Memory B cell (primary cell): ENCODE measurements around the gene CARHSP1.

Source experiments
- ATAC-seq: fragments of 150-1000 bp; cut with Tn5 transposase; 2 replicates; pipeline ENCODE4 v1.10.0; 2021; ENCODE audit warnings: low read depth, mild to moderate bottlenecking, moderate library complexity
- DNase-seq, 2 donors: peaks; one replicate each; pipeline ENCODE4 v3.0.0; 2022; ENCODE audit warnings: low spot score in 2 of 2
- H3K27ac Mint-ChIP-seq: one replicate; pipeline ENCODE4 v1.8.0; 2022; ENCODE audit warnings: mild to moderate bottlenecking, moderate library complexity, mixed read lengths
- H3K27me3 Mint-ChIP-seq: one replicate; pipeline ENCODE4 v1.8.0; 2022; ENCODE audit warnings: mixed read lengths
- H3K36me3 Mint-ChIP-seq: one replicate; pipeline ENCODE4 v1.8.0; 2022; ENCODE audit warnings: mild to moderate bottlenecking, mixed read lengths
- H3K4me1 Mint-ChIP-seq: one replicate; pipeline ENCODE4 v1.8.0; 2022; ENCODE audit warnings: mixed read lengths
- H3K4me3 Mint-ChIP-seq: one replicate; pipeline ENCODE4 v1.8.0; 2022; ENCODE audit warnings: mild to moderate bottlenecking, moderate library complexity, mixed read lengths
- H3K9me3 Mint-ChIP-seq: one replicate; pipeline ENCODE4 v1.8.0; 2022; ENCODE audit warnings: mixed read lengths

Gene CARHSP1

DNA sequence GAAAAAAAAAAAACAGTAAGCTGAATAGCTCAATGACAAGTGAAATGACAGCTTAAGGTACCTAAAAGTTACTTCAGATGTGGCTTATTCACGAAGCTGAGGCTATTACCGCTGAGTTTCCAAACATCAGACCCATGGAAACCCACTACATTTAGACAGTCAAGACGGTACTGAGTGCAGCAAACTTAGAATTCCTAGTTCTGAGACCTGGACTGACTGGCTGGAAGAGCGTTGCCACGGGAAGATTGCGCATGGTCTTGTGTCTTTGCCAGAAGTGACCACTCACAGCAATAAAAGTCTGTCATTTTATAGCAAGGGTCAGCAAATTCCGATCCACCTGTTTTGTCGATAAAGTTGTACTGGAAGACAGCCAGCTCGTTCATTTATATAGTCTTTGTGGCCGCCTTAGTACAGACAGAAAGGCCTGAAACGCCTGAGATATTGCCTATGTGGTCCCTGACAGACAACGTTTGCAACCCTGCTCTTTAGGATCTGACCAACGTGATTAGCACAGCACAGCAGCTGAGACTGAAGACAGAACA, 32.6 kb upstream of the CARHSP1 start:
- no peak overlapping the region for H3K4me3 Mint-ChIP-seq
- ATAC-seq (no peak), DNase-seq (no peak)
- no peak overlapping the region for H3K27ac Mint-ChIP-seq
- no peaks in the 10 kb centered on the region for H3K27me3 Mint-ChIP-seq
- no peaks in the 10 kb centered on the region for H3K9me3 Mint-ChIP-seq
- peaks cover 40% of the 10 kb centered on the region for H3K36me3 Mint-ChIP-seq
- H3K4me1 Mint-ChIP-seq = no peaks in the 10 kb centered on the region

DNA sequence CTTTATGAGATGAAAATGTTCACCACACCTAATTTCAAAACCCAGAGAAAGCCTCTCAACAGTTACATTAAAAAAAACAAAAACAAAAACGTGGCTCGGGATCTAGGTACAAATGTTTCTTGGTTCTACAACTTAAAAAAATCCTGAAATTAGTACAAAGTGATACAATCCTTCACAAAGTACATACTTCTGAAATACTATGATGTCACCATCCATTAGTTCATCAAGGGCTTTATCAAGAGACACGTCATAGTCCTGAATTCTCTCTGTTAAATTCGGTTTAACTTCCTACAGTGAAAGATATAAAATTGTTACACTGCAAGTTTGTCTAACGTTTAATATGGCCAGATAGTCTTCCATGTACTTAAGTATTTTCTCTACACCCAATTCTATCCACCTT, 31.5 kb upstream of the CARHSP1 start:
- Mint-ChIP-seq H3K4me1 (no peaks in the 10 kb centered on the region), H3K9me3 (no peaks in the 10 kb centered on the region), H3K36me3 (peaks cover 36% of the 10 kb centered on the region), H3K27me3 (no peaks in the 10 kb centered on the region), H3K4me3 (no peak overlapping the region), H3K27ac (no peak overlapping the region)
- ATAC-seq = no peak
- no peak for DNase-seq

DNA sequence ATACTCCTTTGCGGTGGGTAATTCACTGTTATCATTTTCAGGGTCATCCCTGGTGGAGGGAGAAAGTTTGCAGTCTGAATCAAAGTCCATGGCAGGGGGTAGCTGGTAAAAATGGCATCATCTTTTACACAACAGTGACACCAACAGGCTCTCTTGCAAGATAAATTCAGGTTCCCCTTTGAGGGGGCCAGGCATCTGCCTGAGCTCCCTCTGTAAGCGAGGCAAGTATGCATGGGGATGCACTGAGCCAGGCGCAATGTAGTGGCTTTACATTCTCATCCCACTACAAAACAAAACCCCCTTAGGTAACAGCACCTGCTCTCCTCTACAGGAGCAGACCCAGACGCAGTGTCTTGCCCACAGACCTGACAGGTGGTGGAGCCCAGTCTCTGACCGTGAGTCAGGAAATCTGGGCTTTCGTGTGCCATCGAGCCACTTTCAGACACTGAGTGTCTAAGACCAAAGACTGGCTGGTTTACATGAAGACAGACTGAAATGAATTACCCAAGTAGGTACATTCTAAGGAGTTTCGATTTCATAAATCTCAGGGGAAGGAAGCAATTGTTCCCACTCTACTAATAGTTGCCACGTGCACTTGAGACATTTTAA, 31.0 kb upstream of the CARHSP1 start:
- Mint-ChIP-seq H3K27ac (no peak overlapping the region), H3K4me1 (no peaks in the 10 kb centered on the region), H3K9me3 (no peaks in the 10 kb centered on the region), H3K4me3 (no peak overlapping the region), H3K36me3 (peaks cover 38% of the 10 kb centered on the region), H3K27me3 (no peaks in the 10 kb centered on the region)
- DNase-seq = no peak
- ATAC-seq = no peak

DNA sequence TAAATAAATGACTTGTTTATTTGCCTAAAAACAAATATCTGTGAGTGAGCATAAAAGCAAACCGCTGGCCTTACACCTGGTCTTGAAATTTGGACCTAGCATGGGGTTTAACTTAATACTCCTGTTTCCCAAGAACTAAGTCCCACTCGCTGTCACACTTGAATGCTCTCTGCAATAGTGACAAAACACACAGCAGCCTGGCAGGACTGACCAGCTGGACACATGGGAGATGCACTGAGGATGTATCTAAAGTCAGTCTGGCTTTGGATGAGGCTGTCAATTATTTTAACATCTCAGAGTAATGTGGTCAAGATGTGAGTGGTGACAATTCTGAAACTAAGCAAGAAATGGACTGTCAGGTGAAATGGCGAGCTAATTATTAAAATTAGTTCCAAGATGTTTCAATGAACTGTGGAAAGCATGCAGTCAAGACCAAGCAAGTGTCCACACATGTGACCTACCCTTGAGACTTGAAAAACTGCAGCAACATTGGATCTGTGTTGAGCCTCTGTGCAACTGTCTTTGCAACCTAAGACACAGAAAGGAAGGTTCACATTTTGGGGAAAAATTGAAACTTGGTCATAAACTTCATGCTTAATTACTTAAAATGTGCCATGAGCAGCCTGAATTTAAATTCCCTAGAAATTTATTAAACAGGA, 30.0 kb upstream of the CARHSP1 start:
- no peak for ATAC-seq
- Mint-ChIP-seq H3K27me3 (no peaks in the 10 kb centered on the region), H3K4me3 (no peak overlapping the region), H3K27ac (no peak overlapping the region), H3K4me1 (peaks cover 2% of the 10 kb centered on the region), H3K36me3 (peaks cover 40% of the 10 kb centered on the region), H3K9me3 (no peaks in the 10 kb centered on the region)
- DNase-seq = no peak

DNA sequence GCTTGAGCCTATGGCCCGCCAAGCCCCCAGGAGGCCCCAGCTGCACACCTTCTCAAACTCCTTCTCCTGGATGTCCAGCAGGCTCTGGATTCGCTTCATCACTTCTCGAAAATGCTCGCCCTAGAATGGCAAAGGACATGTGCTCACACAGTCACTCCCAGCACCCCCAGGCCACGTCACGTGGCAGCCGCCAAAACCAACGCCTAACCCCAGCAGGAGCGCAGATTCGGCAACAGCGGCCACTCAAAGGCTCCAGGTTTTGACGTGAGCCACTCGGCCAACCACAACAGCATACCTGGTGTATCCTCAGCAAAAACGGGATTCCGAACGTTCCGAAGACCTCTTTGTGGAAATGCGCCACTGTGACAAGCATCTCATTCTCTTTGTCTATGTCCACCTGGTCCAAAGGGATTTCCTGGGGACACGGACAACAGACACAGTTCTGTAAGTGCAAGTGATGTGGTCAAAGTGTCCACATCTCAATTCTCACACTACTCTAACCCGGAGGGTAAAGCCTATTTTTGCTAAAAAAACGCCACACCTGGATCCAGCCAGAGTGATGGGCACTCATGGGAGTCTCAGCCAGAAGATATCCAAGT, 26.0 kb upstream of the CARHSP1 start:
- no peak overlapping the region for H3K4me3 Mint-ChIP-seq

DNA sequence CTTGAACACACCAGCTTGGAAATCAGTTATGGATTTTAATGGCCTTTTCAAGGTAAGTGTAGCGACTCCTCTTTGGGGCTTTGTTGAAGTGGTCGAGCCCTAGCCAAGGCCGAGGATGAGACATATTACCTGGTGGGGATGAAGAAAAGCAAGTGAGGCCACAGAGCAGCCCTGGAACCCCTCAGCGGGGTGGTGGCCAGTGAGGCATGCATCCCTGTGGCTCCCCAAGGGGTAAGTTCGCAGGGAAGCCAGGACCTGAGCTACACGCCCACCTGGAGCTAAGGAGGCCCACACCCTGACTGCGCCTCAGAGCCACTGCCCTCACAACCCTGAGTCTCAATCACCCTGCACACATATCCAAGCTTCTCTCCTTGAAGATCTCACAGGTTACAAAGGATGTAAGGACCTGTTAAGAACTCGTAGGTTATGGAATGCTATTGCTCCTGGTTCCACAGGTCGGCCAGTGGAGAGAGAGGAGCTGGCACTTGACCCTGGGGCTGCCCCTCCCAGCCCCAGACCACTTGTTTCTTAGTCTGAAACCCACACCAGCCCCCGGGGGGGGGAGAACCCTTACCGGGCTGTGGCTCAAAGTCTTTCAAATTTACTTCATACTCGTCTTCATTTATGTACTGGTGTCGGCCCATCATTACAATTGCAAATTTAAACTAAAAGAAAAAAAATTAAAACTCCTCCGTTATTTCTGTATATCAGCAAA, 25.3 kb upstream of the CARHSP1 start:
- Mint-ChIP-seq H3K4me3 (no peak overlapping the region), H3K36me3 (peaks cover 15% of the 10 kb centered on the region), H3K9me3 (no peaks in the 10 kb centered on the region), H3K27me3 (no peaks in the 10 kb centered on the region), H3K27ac (peak overlapping the region; percentile 81), H3K4me1 (peaks cover 20% of the 10 kb centered on the region)
- DNase-seq (no peak), ATAC-seq (no peak)

More for the DNA sequence above, 26.0 kb upstream of the CARHSP1 start:
- DNase-seq (no peak), ATAC-seq (no peak)
- no peaks in the 10 kb centered on the region for H3K27me3 Mint-ChIP-seq
- peak overlapping the region; percentile 81 for H3K27ac Mint-ChIP-seq
- H3K36me3 Mint-ChIP-seq = peaks cover 21% of the 10 kb centered on the region
- no peaks in the 10 kb centered on the region for H3K9me3 Mint-ChIP-seq
- peaks cover 20% of the 10 kb centered on the region for H3K4me1 Mint-ChIP-seq

DNA sequence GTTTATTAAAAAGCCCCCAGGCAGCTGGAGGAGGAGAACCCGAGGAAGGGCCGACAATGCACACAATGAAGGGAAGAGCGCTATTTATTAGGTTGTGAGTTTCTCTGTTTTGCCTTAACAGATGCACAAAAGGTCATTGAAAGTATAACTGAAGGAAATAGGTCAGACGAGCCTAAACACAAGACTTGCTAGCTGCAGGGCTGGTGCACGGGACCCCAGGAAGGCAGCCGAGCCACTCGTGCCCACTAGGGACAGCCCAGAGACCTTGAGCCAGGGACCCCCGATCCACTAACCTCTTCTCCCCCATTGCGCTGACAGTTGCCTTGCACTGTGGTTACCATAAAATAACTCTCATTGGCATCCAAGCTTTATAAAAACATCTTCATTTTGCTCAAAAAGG, 24.6 kb upstream of the CARHSP1 start:
- Mint-ChIP-seq H3K27ac (peak overlapping the region; percentile 46), H3K4me1 (peaks cover 20% of the 10 kb centered on the region), H3K4me3 (no peak overlapping the region), H3K27me3 (no peaks in the 10 kb centered on the region), H3K9me3 (no peaks in the 10 kb centered on the region), H3K36me3 (peaks cover 13% of the 10 kb centered on the region)
- ATAC-seq (no peak), DNase-seq (no peak)

DNA sequence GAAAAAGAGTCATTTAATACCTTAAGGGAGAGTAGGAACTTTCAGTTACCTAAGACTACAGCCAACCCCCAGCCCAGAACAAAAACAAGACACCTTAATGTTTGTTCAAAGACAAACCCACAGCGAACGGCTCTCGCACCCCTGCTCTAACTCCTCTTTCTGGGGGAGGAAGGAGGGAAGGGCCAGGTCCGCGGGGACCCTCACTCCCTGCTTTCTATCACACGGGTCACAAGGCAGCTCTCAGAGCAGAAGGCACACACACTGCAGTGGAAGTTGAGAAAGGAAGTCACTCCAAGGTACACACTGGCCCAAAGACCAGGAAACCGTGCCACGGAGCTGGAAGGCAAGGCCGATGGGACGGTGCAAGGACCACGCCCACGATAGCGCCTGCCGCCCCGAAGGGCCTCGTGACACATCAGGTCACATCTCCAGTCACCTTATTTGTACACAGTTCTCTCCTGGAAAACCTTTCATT, 23.3 kb upstream of the CARHSP1 start:
- no peaks in the 10 kb centered on the region for H3K27me3 Mint-ChIP-seq
- ATAC-seq (no peak), DNase-seq (no peak)
- no peaks in the 10 kb centered on the region for H3K9me3 Mint-ChIP-seq
- peak overlapping the region; percentile 64 for H3K4me3 Mint-ChIP-seq
- H3K4me1 Mint-ChIP-seq = peaks cover 23% of the 10 kb centered on the region
- peak overlapping the region; percentile 95 for H3K27ac Mint-ChIP-seq
- H3K36me3 Mint-ChIP-seq = peaks cover 15% of the 10 kb centered on the region

DNA sequence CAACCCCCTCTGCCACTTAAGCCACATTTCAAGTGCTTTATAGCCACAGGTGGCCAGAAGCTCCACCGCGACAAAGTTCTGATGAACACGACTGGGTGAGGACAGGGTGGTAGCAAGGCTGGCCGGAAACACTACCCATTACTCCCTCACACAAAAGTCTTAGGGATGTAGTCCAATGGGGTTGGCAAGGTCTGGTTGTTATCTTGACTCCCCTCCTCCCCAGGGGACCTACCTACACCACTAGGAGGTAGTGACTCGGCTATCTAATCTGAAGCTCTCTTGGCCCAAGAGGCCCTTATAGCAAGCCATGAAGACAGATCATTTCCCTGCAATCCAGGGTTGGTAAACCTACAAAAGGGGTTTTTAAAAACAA, 21.7 kb upstream of the CARHSP1 start:
- DNase-seq (no peak), ATAC-seq (no peak)
- peaks cover 4% of the 10 kb centered on the region for H3K27me3 Mint-ChIP-seq
- H3K4me1 Mint-ChIP-seq = peaks cover 32% of the 10 kb centered on the region
- no peaks in the 10 kb centered on the region for H3K9me3 Mint-ChIP-seq
- H3K4me3 Mint-ChIP-seq = no peak overlapping the region
- H3K27ac Mint-ChIP-seq = peak overlapping the region; percentile 95
- peaks cover 17% of the 10 kb centered on the region for H3K36me3 Mint-ChIP-seq

DNA sequence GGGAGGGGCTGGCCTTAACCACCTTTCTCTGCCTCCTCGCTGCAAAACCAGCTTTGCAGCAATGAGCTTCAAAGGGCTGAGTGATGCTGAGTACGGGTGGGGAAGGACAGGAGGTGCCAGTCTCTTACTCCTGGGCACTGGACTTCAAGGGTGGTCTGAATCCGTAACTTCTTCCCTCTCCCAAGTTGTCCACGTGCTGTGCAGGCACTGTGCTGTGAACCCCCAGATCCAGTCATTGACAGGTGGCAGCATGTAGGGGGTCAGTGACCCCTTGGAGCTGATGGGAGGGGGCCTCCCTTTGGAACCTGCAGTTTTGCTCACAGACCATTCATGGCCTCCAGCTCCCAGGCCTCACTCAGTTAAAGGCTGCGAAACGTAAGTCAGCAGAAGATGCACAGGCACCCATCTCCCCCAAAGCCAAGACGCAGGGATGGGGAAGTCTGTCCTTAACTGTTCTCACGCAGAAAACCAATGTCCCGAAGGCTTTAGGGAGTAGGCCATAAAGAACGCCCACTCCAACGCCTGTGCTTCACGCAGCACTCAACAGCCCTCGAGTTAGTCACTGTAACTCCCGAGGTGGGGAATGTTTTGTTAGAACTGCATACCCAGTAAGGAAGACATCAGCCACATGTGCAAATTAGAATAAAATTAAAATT, 21.2 kb upstream of the CARHSP1 start:
- no peak overlapping the region for H3K27ac Mint-ChIP-seq
- peaks cover 34% of the 10 kb centered on the region for H3K4me1 Mint-ChIP-seq
- no peak for DNase-seq
- peaks cover 8% of the 10 kb centered on the region for H3K27me3 Mint-ChIP-seq
- ATAC-seq = no peak
- peaks cover 12% of the 10 kb centered on the region for H3K36me3 Mint-ChIP-seq
- H3K9me3 Mint-ChIP-seq = no peaks in the 10 kb centered on the region
- H3K4me3 Mint-ChIP-seq = no peak overlapping the region

DNA sequence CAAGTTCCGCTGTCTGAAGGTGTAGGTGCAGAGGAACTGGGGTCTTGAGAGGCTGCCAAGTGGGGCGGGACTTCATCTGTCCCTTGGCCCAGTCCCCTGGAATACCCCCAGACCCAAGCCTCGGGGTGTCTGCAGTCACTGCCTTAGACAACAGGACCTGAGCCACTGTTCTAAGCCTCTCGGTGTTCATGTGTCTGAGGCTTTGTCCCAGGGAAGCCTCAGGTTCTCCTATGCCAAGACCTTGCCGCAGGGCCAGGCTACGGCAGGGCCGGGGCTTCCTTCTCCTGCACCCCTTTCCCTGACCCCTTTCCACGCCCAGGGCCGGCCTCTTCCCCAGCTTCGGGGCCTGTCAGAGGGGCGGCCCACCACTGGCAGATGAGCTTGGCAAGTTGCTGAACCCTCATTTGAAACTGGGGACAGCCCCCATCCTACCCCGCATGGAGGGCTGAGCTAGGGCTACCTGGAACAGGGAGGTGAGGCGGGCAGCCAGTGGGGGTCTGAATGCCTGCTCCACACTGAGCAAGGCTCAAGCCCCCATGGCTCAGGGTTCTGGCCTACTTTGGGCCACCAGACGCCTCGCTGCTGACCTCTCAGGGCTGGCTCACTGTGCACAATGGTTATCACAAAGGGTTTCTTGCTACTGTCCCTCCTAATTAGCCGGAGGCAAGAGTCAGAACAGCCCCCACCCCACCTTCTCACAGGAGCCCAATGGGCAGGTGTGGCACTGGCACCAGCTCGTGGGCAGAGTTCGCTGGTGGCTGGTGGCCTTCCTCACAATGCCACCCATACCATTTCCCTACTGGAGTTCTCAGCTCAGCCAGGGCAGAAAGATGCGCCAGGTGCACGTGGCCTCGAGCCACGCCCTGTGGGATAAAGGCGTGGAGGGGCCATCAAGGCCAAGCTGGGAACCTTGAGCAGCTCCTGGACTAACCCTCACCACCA, 20.4 kb upstream of the CARHSP1 start:
- Mint-ChIP-seq H3K4me3 (no peak overlapping the region), H3K27ac (no peak overlapping the region), H3K27me3 (peaks cover 8% of the 10 kb centered on the region), H3K9me3 (no peaks in the 10 kb centered on the region), H3K4me1 (peaks cover 31% of the 10 kb centered on the region), H3K36me3 (peaks cover 6% of the 10 kb centered on the region)
- DNase-seq = no peak
- no peak for ATAC-seq

DNA sequence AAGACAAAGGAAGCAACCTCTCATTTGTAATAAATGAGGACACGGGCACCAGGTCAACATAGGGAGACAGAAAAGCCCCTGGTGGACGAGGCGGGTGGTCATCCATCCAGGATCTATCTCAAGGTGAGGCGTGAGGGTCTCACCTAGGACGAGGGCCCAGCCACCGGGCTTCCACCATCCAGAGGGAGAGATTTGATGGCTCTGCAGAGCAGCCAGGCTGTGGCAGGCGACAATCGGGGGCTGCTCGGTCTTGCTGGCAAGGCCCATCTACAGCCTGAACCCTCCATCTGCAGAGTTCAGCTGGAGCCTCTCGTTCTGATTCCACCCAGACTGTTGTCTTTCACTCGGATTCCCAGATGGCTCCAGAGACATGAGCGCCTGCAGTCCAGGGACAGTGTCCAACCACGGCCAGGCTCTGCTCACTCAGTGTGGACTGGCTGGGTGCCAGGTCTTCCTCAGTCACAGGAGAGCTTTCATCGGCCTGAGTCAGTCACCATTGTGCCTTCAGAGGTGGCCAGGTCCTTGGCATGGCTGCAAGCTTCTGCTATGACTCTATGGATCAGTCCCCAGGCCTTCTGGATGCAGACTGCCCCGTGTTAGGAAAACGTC, 19.2 kb upstream of the CARHSP1 start:
- ATAC-seq (no peak), DNase-seq (no peak)
- H3K27ac Mint-ChIP-seq = no peak overlapping the region
- peaks cover 5% of the 10 kb centered on the region for H3K36me3 Mint-ChIP-seq
- H3K27me3 Mint-ChIP-seq = peaks cover 8% of the 10 kb centered on the region
- no peak overlapping the region for H3K4me3 Mint-ChIP-seq
- no peaks in the 10 kb centered on the region for H3K9me3 Mint-ChIP-seq
- peaks cover 28% of the 10 kb centered on the region for H3K4me1 Mint-ChIP-seq

DNA sequence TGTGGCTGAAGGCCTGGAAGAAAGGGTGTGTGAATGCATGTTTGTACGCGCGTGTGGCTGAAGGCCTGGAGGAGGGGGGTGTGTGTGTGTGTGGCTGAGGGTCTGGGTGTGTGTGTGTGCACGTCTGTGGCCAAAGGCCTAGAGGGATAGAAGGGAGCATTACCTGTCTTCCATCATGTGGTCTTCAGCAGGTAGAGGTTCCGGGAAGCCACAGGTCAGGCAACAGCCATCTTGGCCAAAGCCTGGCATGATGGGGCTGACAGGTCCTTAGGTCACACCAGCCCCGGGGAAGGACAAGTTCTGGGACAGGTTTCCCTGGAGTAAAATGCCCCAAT, 18.6 kb upstream of the CARHSP1 start:
- Mint-ChIP-seq H3K4me1 (peaks cover 28% of the 10 kb centered on the region), H3K36me3 (peaks cover 5% of the 10 kb centered on the region), H3K4me3 (no peak overlapping the region), H3K27ac (no peak overlapping the region), H3K27me3 (peaks cover 8% of the 10 kb centered on the region), H3K9me3 (no peaks in the 10 kb centered on the region)
- no peak for DNase-seq
- ATAC-seq = no peak
